ENCODE data around the gene ZNF75A.

DNA sequence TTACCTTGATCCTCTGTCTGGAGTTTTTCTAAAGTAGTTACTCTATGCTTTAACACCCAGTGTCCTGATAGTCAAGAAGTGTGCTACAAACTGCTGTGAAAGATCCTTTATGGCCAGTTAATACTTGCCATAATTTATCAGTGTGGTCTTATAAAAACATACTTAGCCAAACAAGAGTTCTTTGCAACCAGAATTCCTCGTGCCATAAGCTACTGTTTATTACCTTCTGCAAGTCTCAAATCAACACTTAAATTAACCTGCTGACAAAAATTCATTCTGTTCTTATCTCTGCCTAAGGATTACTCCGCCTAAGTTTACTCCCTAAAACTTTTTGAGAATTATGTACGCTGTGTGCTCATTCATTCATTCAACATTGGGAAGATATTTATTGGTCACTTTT is 22.8 kb downstream of the ZNF75A start:
- TF ChIP-seq, protein P1, sequence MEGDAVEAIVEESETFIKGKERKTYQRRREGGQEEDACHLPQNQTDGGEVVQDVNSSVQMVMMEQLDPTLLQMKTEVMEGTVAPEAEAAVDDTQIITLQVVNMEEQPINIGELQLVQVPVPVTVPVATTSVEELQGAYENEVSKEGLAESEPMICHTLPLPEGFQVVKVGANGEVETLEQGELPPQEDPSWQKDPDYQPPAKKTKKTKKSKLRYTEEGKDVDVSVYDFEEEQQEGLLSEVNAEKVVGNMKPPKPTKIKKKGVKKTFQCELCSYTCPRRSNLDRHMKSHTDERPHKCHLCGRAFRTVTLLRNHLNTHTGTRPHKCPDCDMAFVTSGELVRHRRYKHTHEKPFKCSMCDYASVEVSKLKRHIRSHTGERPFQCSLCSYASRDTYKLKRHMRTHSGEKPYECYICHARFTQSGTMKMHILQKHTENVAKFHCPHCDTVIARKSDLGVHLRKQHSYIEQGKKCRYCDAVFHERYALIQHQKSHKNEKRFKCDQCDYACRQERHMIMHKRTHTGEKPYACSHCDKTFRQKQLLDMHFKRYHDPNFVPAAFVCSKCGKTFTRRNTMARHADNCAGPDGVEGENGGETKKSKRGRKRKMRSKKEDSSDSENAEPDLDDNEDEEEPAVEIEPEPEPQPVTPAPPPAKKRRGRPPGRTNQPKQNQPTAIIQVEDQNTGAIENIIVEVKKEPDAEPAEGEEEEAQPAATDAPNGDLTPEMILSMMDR (IDR thresholded peaks at IDR 0.05 in 2 of 3, conservative IDR thresholded peaks at IDR 0.05 in 1 of 3; ENCODE audit: borderline replicate concordance in 1 of 3, insufficient read depth in 1 of 3, low read depth in 2 of 3, low read length in 2 of 3), result no peak
- TF ChIP-seq EGR1 (IDR thresholded peaks at IDR 0.05; ENCODE audit: low read depth), result no peak
- TF ChIP-seq SP1 (IDR thresholded peaks at IDR 0.05; ENCODE audit: low read depth), result no peak
- TF ChIP-seq JUND (IDR thresholded peaks at IDR 0.05), result no peak
- TF ChIP-seq CEBPB (IDR thresholded peaks at IDR 0.05; ENCODE audit: low read depth), result no peak
- no peak for TF ChIP-seq TCF7L2 (IDR thresholded peaks at IDR 0.05; ENCODE audit: borderline replicate concordance, extremely low read depth, insufficient read depth, insufficient read length)
